H1 (cell line): ENCODE measurements around the gene JAKMIP1. TPM values are rescaled to one million over a fixed set of nuclear protein-coding genes. Genes with fewer than 3 reads are reported as not detected.

ENCODE experiments used
- CTCF ChIA-PET: fragments of 300-600 bp; sonication (Branson Sonifier 250); formaldehyde crosslinking; loops from one replicate; lab custom pipeline; 2021; ENCODE audit not compliant: partially characterized antibody; lab: Charles Lee
- POLR2A ChIA-PET: fragments of 300-600 bp; sonication (Branson Sonifier 250); formaldehyde crosslinking; loops from one replicate; lab custom pipeline; 2021; ENCODE audit warnings: inconsistent platforms; ENCODE audit not compliant: partially characterized antibody; lab: Charles Lee
- DNase-seq, 2 experiments: peaks; one replicate each; pipeline versions ENCODE4 v3.0.0 to v3.0.0-alpha.2; 2010 to 2022; ENCODE audit warnings: low spot score in 2 of 2, low read depth in 1 of 2, mixed read lengths in 1 of 2
- FAIRE-seq: peaks from 2 replicates; lab custom pipeline; 2011; peaks lifted over from hg19 to GRCh38; lab: Jason Lieb, UNC
- H2AFZ ChIP-seq: 2 replicates; pipeline ENCODE4 v1.8.1; 2012; ENCODE audit warnings: low read length, inconsistent platforms
- H2AK5ac ChIP-seq: 2 replicates; pipeline ENCODE4 v1.6.1; 2013; ENCODE audit warnings: low read depth, low read length
- H2BK120ac ChIP-seq: replicated peaks from 2 replicates; pipeline ENCODE3; 2013; ENCODE audit warnings: low read depth, low read length, inconsistent platforms
- H2BK12ac ChIP-seq: 2 replicates; pipeline ENCODE4 v1.6.1; 2013; ENCODE audit warnings: low read depth, low read length
- H2BK15ac ChIP-seq: 2 replicates; pipeline ENCODE4 v1.6.1; 2013; ENCODE audit warnings: low read length
- H2BK20ac ChIP-seq: 2 replicates; pipeline ENCODE4 v1.6.1; 2013; ENCODE audit warnings: low read length
- H2BK5ac ChIP-seq: 2 replicates; pipeline ENCODE4 v1.6.1; 2013; ENCODE audit warnings: low read depth, low read length
- H3K14ac ChIP-seq: 2 replicates; pipeline ENCODE4 v1.6.1; 2013; ENCODE audit warnings: inconsistent platforms; ENCODE audit not compliant: insufficient read length
- H3K18ac ChIP-seq: 2 replicates; pipeline ENCODE4 v1.6.1; 2013; ENCODE audit warnings: low read length; ENCODE audit errors: extremely low read depth
- H3K23ac ChIP-seq: 2 replicates; pipeline ENCODE4 v1.6.1; 2013; ENCODE audit warnings: inconsistent platforms; ENCODE audit not compliant: insufficient read length
- H3K23me2 ChIP-seq: 2 replicates; pipeline ENCODE4 v1.6.1; 2013; ENCODE audit warnings: low read depth, low read length
- H3K27ac ChIP-seq: 2 replicates; pipeline ENCODE4 v1.6.1; 2011; ENCODE audit warnings: low read depth, low read length, inconsistent platforms
- H3K27me3 ChIP-seq, 4 experiments: replicated peaks in 1 of 4; 1 replicate in 1 of 4; 2 replicates in 3 of 4; pipeline versions ENCODE4 v1.6.1 to v1.8.1; 2011 to 2013; ENCODE audit warnings: low read length in 3 of 4, mild to moderate bottlenecking in 3 of 4, inconsistent platforms in 2 of 4, mixed read lengths in 2 of 4, moderate library complexity in 1 of 4; ENCODE audit not compliant: control insufficient read depth in 3 of 4, insufficient read depth in 3 of 4; ENCODE audit errors: extremely low read depth in 1 of 4
- H3K36me3 ChIP-seq, 4 experiments: 2 replicates each; pipeline versions ENCODE4 v1.6.1 to v1.8.1; 2011 to 2013; ENCODE audit warnings: mild to moderate bottlenecking in 4 of 4, low read length in 3 of 4, moderate library complexity in 2 of 4, control low read depth in 1 of 4, inconsistent platforms in 1 of 4; ENCODE audit not compliant: insufficient read depth in 4 of 4, control insufficient read depth in 2 of 4
- H3K4ac ChIP-seq: replicated peaks from 2 replicates; pipeline ENCODE3; 2013; ENCODE audit warnings: low read length, low read depth, mixed read lengths, inconsistent platforms; ENCODE audit not compliant: insufficient read length
- H3K4me1 ChIP-seq, 4 experiments: replicated peaks in 1 of 4; 1 replicate in 1 of 4; 2 replicates in 3 of 4; pipeline versions ENCODE4 v1.6.1 to v1.8.1; 2011 to 2013; ENCODE audit warnings: low read length in 3 of 4, inconsistent platforms in 2 of 4, mixed read lengths in 1 of 4; ENCODE audit not compliant: insufficient read depth in 4 of 4, control insufficient read depth in 3 of 4
- H3K4me2 ChIP-seq, 2 experiments: 2 replicates each; pipeline versions ENCODE4 v1.6.1 to v1.8.1; 2011 to 2013; ENCODE audit warnings: low read depth in 2 of 2, low read length in 2 of 2, control low read depth in 1 of 2, inconsistent platforms in 1 of 2, mild to moderate bottlenecking in 1 of 2; ENCODE audit not compliant: insufficient read depth in 1 of 2
- H3K4me3 ChIP-seq, 4 experiments: fragments of 200-600, 300-600 bp in 1 of 4; sonication (generic), shearing (Covaris generic), sonication (Bioruptor Twin) in 1 of 4; 2 replicates each; pipeline versions ENCODE4 v1.5.1 to v1.8.1; 2011 to 2016; ENCODE audit warnings: low read length in 4 of 4, low read depth in 3 of 4, control low read depth in 2 of 4, inconsistent platforms in 2 of 4, mild to moderate bottlenecking in 2 of 4, mixed read lengths in 1 of 4, moderate library complexity in 1 of 4; ENCODE audit not compliant: insufficient read depth in 2 of 4; ENCODE audit errors: extremely low read depth in 1 of 4
- H3K56ac ChIP-seq: replicated peaks from 2 replicates; pipeline ENCODE3; 2013; ENCODE audit warnings: low read depth, mild to moderate bottlenecking, mixed read lengths, low read length, inconsistent platforms; ENCODE audit not compliant: insufficient read length
- H3K79me1 ChIP-seq: 2 replicates; pipeline ENCODE4 v1.6.1; 2013; ENCODE audit warnings: low read depth, low read length, control low read depth
- H3K79me2 ChIP-seq, 2 experiments: 2 replicates each; pipeline versions ENCODE4 v1.6.1 to v1.8.1; 2012 to 2013; ENCODE audit warnings: low read length in 2 of 2, mild to moderate bottlenecking in 2 of 2, inconsistent platforms in 1 of 2; ENCODE audit not compliant: insufficient read depth in 2 of 2, control insufficient read depth in 1 of 2
- H3K9ac ChIP-seq, 4 experiments: replicated peaks in 1 of 4; 1 replicate in 1 of 4; 2 replicates in 3 of 4; pipeline versions ENCODE4 v1.6.1 to v1.8.1; 2011 to 2013; ENCODE audit warnings: low read depth in 3 of 4, low read length in 3 of 4, control low read depth in 2 of 4, mild to moderate bottlenecking in 2 of 4, moderate library complexity in 2 of 4, inconsistent platforms in 1 of 4; ENCODE audit errors: extremely low read depth in 1 of 4
- H3K9me3 ChIP-seq, 2 experiments: 2 replicates each; pipeline versions ENCODE4 v1.6.1 to v1.8.1; 2012 to 2013; ENCODE audit warnings: mild to moderate bottlenecking in 2 of 2, moderate library complexity in 2 of 2, control low read depth in 1 of 2, inconsistent platforms in 1 of 2, low read depth in 1 of 2, low read length in 1 of 2, mixed read lengths in 1 of 2; ENCODE audit not compliant: insufficient read depth in 2 of 2
- H4K20me1 ChIP-seq, 2 experiments: replicated peaks in 1 of 2; 2 replicates each; pipeline versions ENCODE3 to v1.8.1; 2011 to 2013; ENCODE audit warnings: inconsistent platforms in 2 of 2, low read length in 2 of 2, mild to moderate bottlenecking in 1 of 2; ENCODE audit not compliant: insufficient read depth in 2 of 2, control insufficient read depth in 1 of 2
- H4K5ac ChIP-seq: 2 replicates; pipeline ENCODE4 v1.6.1; 2013; ENCODE audit warnings: low read length, low read depth, mixed read lengths, inconsistent platforms; ENCODE audit not compliant: insufficient read length
- H4K8ac ChIP-seq: 2 replicates; pipeline ENCODE4 v1.8.0; 2013; ENCODE audit warnings: mild to moderate bottlenecking, moderate library complexity, low read length, inconsistent platforms; ENCODE audit not compliant: insufficient read depth; ENCODE audit errors: extremely low read depth
- H4K91ac ChIP-seq: replicated peaks from 2 replicates; pipeline ENCODE3; 2013; ENCODE audit warnings: low read length, mixed read lengths, inconsistent platforms; ENCODE audit not compliant: insufficient read length
- BCL11A ChIP-seq, 2 experiments: IDR thresholded peaks; one replicate each; pipeline ENCODE4 v1.6.1; 2011; ENCODE audit warnings: low read depth in 2 of 2, low read length in 2 of 2, mild to moderate bottlenecking in 2 of 2
- CHD2 ChIP-seq: IDR thresholded peaks from 2 replicates; pipeline ENCODE4 v1.6.1; 2012; ENCODE audit warnings: low read length, improper control_type of control experiment
- HDAC2 ChIP-seq, 2 experiments: fragments of 300-600 bp in 1 of 2; sonication (generic) in 1 of 2; IDR thresholded peaks; 2 replicates each; pipeline ENCODE4 v1.6.1; 2011 to 2012; ENCODE audit warnings: low read depth in 2 of 2, low read length in 2 of 2, mild to moderate bottlenecking in 2 of 2, moderate library complexity in 2 of 2, borderline replicate concordance in 1 of 2, inconsistent platforms in 1 of 2
- MAFK ChIP-seq: IDR thresholded peaks from 2 replicates; pipeline ENCODE4 v1.6.1; 2012; ENCODE audit warnings: low read depth, mild to moderate bottlenecking, improper control_type of control experiment, low read length
- SAP30 ChIP-seq: fragments of 300-600 bp; sonication (generic); IDR thresholded peaks from 2 replicates; pipeline ENCODE4 v1.7.1; 2012; ENCODE audit warnings: low read length, moderate library complexity, mild to moderate bottlenecking, inconsistent platforms; ENCODE audit not compliant: insufficient read depth, insufficient replicate concordance
- TBP ChIP-seq: IDR thresholded peaks from 2 replicates; pipeline ENCODE4 v1.6.1; 2011; ENCODE audit warnings: low read depth, low read length, improper control_type of control experiment
- WGBS, 2 experiments: shearing (Covaris generic) in 1 of 2; methylation state at CpG; one replicate each; pipeline versions ENCODE4 v1.1.6 to v1.1.7; 2013 to 2015; ENCODE audit warnings: low lambda C conversion rate in 2 of 2, mixed read lengths in 2 of 2, inconsistent platforms in 1 of 2, low coverage in 1 of 2, missing lambda C conversion rate in 1 of 2; ENCODE audit not compliant: insufficient replicate concordance in 2 of 2, insufficient coverage in 1 of 2, insufficient read length in 1 of 2; ENCODE audit errors: extremely low coverage in 1 of 2, missing lambda C conversion rate in 1 of 2; 5-methylcytosine and 5-hydroxymethylcytosine counted together
- polyA plus RNA-seq, 7 experiments: library from polyadenylated mRNA; depleted of rRNA in 3 of 7; stranded (reverse) in 5 of 7; unstranded in 2 of 7; fragments of >200 nt in 5 of 7; fragments of 200-250 nt in 2 of 7; gene quantifications; 1 replicate in 5 of 7; 2 replicates in 1 of 7; 4 replicates in 1 of 7; pipeline versions ENCODE4 v1.2.1 to v1.2.3, GENCODE V29; 2011 to 2013; ENCODE audit warnings: missing spikeins in 2 of 7, mixed read lengths in 2 of 7
- total RNA-seq: library from RNA; stranded (reverse); fragmentation: NEBNext Ultra II Directional; extraction: Animal tissue kit (Norgen Biotek cat#: 25700); gene quantifications from 2 replicates; pipeline ENCODE4 v1.2.1, GENCODE V29; 2021
- TF ChIP-seq, protein P1 (sequence below): IDR thresholded peaks from 2 replicates; pipeline ENCODE4 v1.6.1; 2012; ENCODE audit warnings: inconsistent platforms

JAKMIP1 gene
- total and polyA plus RNA-seq, 2 of the 8 experiments (the other 6 are each of a cell fraction or from before 2014, with no cell fraction given) = 2.5 to 4.4 TPM

GRCh38 chr4:5988086-5988845 is 212.1 kb downstream of the JAKMIP1 start:
- H2BK15ac ChIP-seq = no peak overlapping the region
- H3K36me3 ChIP-seq = no peaks in the 10 kb centered on the region
- no peak overlapping the region for H3K9ac ChIP-seq
- H3K4me2 ChIP-seq = no peak overlapping the region
- H2BK120ac ChIP-seq = no peak overlapping the region
- DNase-seq (no peak), FAIRE-seq (no peak)
- TF ChIP-seq SAP30 (no peak), HDAC2 (IDR thresholded peaks at IDR 0.05; ENCODE audit: borderline replicate concordance in 1 of 2, low read depth in 2 of 2, low read length in 2 of 2) (no peak), MAFK (no peak), TBP (no peak), CHD2 (no peak), BCL11A (IDR thresholded peaks at IDR 0.05; ENCODE audit: low read depth in 2 of 2, low read length in 2 of 2) (no peak)
- TF ChIP-seq, protein P1, sequence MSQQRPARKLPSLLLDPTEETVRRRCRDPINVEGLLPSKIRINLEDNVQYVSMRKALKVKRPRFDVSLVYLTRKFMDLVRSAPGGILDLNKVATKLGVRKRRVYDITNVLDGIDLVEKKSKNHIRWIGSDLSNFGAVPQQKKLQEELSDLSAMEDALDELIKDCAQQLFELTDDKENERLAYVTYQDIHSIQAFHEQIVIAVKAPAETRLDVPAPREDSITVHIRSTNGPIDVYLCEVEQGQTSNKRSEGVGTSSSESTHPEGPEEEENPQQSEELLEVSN = no peak
- peaks cover 5 to 10% of the 10 kb centered on the region in 2 experiments; a peak in 3 of 4 replicates for H3K9me3 ChIP-seq
- no peak overlapping the region for H2AK5ac ChIP-seq
- no peaks in the 10 kb centered on the region for H3K79me1 ChIP-seq
- H3K79me2 ChIP-seq = no peaks in the 10 kb centered on the region
- no peak overlapping the region for H2BK12ac ChIP-seq
- no peak overlapping the region for H4K91ac ChIP-seq
- CTCF ChIA-PET = interaction anchor here (0.8 to 3.0 kb wide), 8 partner anchors 10 to 268 kb away, joined by 3 to 22 read pairs (median 4); no protein-coding TSS in a partner anchor
- H3K4me3 ChIP-seq = no peak overlapping the region
- peak overlapping the region; percentile 56; the same call in 1 of the 2 replicates for H3K18ac ChIP-seq
- H3K14ac ChIP-seq = no peak overlapping the region
- H2AFZ ChIP-seq = no peak overlapping the region
- H4K5ac ChIP-seq = no peak overlapping the region
- H3K4me1 ChIP-seq = no peaks in the 10 kb centered on the region; a peak in 2 of 7 replicates
- no peak overlapping the region for H4K8ac ChIP-seq
- no peak overlapping the region for H3K4ac ChIP-seq
- H2BK5ac ChIP-seq = no peak overlapping the region
- H3K27me3 ChIP-seq = no peaks in the 10 kb centered on the region; a peak in 1 of 7 replicates
- 92% methylated on average over 14 of the region's 14 CpGs; no CpG with 5 or more reads in 1 of the 2 experiments for WGBS, 2 experiments
- POLR2A ChIA-PET = no interaction called here
- no peak overlapping the region for H2BK20ac ChIP-seq
- no peak overlapping the region for H3K56ac ChIP-seq
- H3K27ac ChIP-seq = no peak overlapping the region
- H3K23ac ChIP-seq = no peak overlapping the region
- no peaks in the 10 kb centered on the region for H4K20me1 ChIP-seq
- no peaks in the 10 kb centered on the region for H3K23me2 ChIP-seq
